ENCODE results near the gene ZMIZ1. TPM values are rescaled to one million over a fixed set of nuclear protein-coding genes. Genes with fewer than 3 reads are reported as not detected.
"Not testable (repeated sequence)": the region's sequence is repeated elsewhere in the genome, so short reads cannot be mapped to it uniquely, and the experiment has no call there.

The ZMIZ1 gene
- total RNA-seq, 4 donors from 2014 or later, result 71.9 to 104 (median 79.5) TPM

DNA sequence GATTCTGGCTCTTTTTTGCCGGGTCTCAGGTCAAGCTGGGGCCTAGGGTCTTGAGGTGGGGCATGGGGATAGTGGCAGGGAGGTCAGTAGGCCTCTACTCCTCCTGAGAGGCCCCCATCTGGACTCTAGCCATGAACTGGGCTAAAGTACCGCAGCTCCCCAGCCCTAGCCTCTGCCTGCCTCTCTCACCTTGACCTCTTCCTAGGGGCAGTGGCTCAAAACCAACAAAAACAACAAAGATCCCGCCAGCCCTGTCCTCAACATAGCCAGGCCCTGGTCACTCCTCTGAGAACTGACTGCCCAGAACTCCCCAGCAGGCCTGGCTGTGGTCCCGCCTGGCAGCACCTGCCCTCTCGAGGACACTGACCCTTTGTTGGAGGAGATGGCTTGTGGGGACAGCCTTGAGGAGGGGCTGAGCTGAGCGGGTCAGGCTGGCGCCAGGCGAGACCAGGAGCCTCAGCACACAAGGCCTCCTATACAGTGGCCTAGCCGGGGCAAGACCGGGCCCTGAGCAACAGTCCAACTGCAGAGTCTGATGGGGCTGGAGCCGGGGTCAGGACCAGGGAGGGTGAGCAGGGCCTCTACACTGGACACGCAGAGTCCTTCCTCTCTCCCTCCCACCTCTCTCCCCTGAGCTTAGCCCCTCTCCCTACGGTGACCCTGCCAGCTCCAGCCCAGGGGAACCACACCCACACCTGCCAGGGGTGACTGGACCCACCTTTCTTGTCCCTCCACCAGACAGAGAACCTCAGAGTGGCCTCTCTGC is 266.9 kb downstream of the ZMIZ1 start:
- no peaks in the 10 kb centered on the region for H3K36me3 ChIP-seq
- no peak for TF ChIP-seq POLR2A (IDR thresholded peaks at IDR 0.05)
- TF ChIP-seq, protein P1, sequence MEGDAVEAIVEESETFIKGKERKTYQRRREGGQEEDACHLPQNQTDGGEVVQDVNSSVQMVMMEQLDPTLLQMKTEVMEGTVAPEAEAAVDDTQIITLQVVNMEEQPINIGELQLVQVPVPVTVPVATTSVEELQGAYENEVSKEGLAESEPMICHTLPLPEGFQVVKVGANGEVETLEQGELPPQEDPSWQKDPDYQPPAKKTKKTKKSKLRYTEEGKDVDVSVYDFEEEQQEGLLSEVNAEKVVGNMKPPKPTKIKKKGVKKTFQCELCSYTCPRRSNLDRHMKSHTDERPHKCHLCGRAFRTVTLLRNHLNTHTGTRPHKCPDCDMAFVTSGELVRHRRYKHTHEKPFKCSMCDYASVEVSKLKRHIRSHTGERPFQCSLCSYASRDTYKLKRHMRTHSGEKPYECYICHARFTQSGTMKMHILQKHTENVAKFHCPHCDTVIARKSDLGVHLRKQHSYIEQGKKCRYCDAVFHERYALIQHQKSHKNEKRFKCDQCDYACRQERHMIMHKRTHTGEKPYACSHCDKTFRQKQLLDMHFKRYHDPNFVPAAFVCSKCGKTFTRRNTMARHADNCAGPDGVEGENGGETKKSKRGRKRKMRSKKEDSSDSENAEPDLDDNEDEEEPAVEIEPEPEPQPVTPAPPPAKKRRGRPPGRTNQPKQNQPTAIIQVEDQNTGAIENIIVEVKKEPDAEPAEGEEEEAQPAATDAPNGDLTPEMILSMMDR (IDR thresholded peaks at IDR 0.05), result no peak
- TF ChIP-seq EP300 (IDR thresholded peaks at IDR 0.05), result no peak
- no peak for TF ChIP-seq POLR2AphosphoS5 (IDR thresholded peaks at IDR 0.05)
- no peak overlapping the region for H3K4me3 ChIP-seq
- no peaks in the 10 kb centered on the region for H3K9me3 ChIP-seq
- H3K27me3 ChIP-seq, result no peaks in the 10 kb centered on the region
- H3K4me1 ChIP-seq, result peaks cover 10% of the 10 kb centered on the region
- 84% methylated on average over 13 of the region's 13 CpGs for whole genome bisulfite sequencing
- DNase-seq (ENCODE audit: low spot score in 2 of 2), result no peak
- H3K27ac ChIP-seq, result no peak overlapping the region

DNA sequence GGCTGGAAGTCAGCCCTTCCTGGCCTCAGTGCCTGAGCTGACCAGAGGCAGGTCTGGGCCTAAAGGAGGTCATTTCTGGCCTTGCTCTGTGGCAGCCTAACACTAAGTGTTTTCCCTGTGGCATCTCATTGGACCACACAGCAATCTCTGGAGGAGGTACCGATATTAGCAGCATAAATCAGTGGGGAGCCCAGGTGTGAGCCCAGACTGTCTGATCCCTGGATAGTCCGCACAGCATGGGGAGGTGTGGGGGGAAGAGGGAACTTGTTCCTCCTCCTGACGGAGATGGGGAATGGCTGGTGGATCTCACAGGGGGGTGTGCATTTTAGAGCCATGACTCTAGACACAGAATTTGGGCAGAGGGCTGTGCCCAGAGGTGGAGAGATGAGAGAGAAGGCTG is 267.5 kb downstream of the ZMIZ1 start:
- H3K4me1 ChIP-seq, result peaks cover 9% of the 10 kb centered on the region
- H3K4me3 ChIP-seq, result no peak overlapping the region
- H3K36me3 ChIP-seq, result no peaks in the 10 kb centered on the region
- H3K27ac ChIP-seq, result no peak overlapping the region
- 90% methylated on average over 3 of the region's 3 CpGs for WGBS
- H3K9me3 ChIP-seq, result no peaks in the 10 kb centered on the region
- TF ChIP-seq EP300 (IDR thresholded peaks at IDR 0.05), result no peak
- TF ChIP-seq, protein P1 (IDR thresholded peaks at IDR 0.05), result no peak
- no peak for TF ChIP-seq POLR2AphosphoS5 (IDR thresholded peaks at IDR 0.05)
- no peak for TF ChIP-seq POLR2A (IDR thresholded peaks at IDR 0.05)
- DNase-seq (ENCODE audit: low spot score in 2 of 2), result no peak
- no peaks in the 10 kb centered on the region for H3K27me3 ChIP-seq

DNA sequence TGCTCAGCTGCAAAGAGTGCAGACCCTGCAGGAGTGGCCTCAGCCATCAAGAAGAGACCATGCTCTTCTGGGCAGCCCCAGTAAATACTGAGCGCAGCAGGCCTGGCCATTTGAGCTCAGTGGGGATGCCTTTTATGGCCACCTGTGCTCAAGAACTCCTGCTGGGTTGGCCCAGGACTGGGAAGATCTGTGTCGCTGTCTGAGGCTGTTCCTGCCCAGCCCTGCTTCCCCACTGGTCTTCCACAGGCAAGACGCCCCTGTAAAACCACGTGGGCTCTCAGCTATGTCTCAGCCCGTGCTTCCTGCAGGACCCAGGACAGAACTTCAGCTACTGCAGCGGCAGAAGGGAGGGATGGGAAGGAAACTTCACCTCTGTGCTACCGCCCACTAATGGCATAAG is 268.0 kb downstream of the ZMIZ1 start:
- H3K4me1 ChIP-seq, result peaks cover 4% of the 10 kb centered on the region
- H3K27me3 ChIP-seq, result no peaks in the 10 kb centered on the region
- no peak for DNase-seq (ENCODE audit: low spot score in 2 of 2)
- no peak overlapping the region for H3K4me3 ChIP-seq
- H3K36me3 ChIP-seq, result no peaks in the 10 kb centered on the region
- WGBS, result 58% methylated on average over 4 of the region's 7 CpGs
- TF ChIP-seq POLR2AphosphoS5 (IDR thresholded peaks at IDR 0.05), result no peak
- H3K9me3 ChIP-seq, result no peaks in the 10 kb centered on the region
- H3K27ac ChIP-seq, result no peak overlapping the region

DNA sequence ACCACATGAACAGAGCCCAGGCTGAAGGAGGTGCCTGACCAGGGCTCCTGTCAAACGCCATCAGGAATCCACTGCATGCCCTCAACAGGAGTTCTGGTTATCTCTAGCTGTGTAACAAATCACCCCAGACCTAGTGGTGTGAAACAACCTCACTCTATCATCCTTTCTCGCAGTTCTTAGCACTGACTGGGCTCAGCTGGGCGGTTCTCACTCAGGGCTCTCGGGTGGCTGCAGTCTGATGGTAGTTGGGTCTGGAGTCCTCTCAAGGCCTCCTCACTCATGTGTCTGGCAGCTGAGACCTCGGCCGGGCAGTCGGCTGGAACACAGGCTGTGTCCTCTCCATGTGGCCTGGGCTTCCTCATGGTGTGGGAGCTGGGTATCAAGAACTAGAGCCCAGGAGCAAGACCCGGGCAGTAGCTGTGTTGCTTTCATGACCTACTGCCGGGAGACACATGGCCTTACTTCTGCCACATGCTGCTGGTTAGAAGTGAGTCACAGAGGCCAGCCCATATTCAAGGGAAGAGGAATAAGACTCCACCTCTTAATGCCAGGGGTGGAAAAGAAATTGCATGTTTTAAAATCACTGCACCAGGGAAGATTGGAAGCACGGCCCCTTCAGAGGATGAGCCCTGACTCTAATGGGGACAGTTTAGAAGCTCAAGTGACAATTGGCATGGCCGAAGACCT is 269.2 kb downstream of the ZMIZ1 start:
- H3K4me1 ChIP-seq, H3K27ac ChIP-seq, H3K9me3 ChIP-seq, H3K36me3 ChIP-seq, H3K4me3 ChIP-seq, H3K27me3 ChIP-seq: not testable (repeated sequence)
- DNase-seq (ENCODE audit: low spot score in 2 of 2), result peak in 1 of 2 donors; percentile 21
- WGBS, result 95% methylated on average over 2 of the region's 11 CpGs

DNA sequence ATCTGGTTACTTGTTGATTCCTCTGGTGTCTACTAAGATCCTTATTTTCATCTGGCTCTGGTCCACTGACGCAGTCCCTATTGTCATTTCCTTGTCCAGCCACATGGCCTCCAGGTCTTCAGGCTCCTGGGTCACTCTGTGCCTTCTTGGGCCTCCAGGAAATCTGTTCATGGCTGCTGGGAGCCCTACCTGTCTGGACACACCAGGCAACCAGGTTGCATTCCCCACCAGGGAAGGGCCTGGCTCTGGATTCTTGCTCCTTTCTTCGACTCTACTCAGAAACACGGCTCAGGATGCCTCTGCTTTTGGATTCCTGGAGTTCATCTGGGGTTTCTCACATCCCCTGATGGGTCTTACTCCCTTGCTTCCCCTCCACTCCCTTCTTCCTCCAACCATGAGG is 270.5 kb downstream of the ZMIZ1 start:
- H3K4me1 ChIP-seq, result peaks cover 13% of the 10 kb centered on the region
- H3K9me3 ChIP-seq, result no peaks in the 10 kb centered on the region
- no peak overlapping the region for H3K4me3 ChIP-seq
- no peak overlapping the region for H3K27ac ChIP-seq
- H3K27me3 ChIP-seq, result no peaks in the 10 kb centered on the region
- peak in 1 of 2 donors; percentile 25 for DNase-seq (ENCODE audit: low spot score in 2 of 2)
- WGBS, result 74% methylated on average over 3 of the region's 3 CpGs
- TF ChIP-seq, protein P1 (IDR thresholded peaks at IDR 0.05), result no peak
- no peak for TF ChIP-seq EP300 (IDR thresholded peaks at IDR 0.05)
- no peak for TF ChIP-seq POLR2A (IDR thresholded peaks at IDR 0.05)
- no peak for TF ChIP-seq POLR2AphosphoS5 (IDR thresholded peaks at IDR 0.05)
- no peaks in the 10 kb centered on the region for H3K36me3 ChIP-seq

DNA sequence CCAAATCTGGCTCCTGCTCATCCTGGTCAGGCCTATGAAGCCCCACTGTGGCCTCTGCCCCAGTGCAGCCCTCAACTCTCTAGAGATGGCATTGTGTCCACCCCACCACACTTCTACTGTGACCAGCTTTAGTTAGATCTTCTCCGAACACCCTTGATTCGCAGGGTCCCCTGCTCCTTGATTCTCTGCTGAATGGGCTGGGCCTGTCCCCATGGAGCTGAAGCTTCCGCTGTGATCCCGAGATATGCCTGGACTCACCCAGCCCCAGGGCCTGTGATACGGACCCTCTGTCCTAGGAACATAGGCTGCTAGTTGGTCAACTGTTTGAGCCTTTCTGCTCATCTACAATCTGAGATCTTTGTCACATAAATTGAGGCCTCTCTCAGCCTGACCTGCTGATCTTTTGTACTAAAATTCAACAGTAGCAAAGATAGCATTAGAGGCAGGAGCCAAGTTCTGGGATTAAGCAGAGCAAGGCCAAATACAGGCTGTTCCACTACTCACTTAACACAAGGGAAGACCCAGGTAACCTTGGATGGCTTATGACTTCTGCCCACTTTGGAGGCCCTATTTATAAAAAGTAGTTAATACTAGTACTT is 272.0 kb downstream of the ZMIZ1 start:
- Histone ChIP-seq H3K27me3 (no peaks in the 10 kb centered on the region), H3K27ac (no peak overlapping the region), H3K4me3 (no peak overlapping the region), H3K9me3 (no peaks in the 10 kb centered on the region), H3K4me1 (peaks cover 18% of the 10 kb centered on the region), H3K36me3 (no peaks in the 10 kb centered on the region)
- peak in 1 of 2 donors; percentile 55 for DNase-seq (ENCODE audit: low spot score in 2 of 2)
- 81% methylated on average over 5 of the region's 5 CpGs for WGBS
- TF ChIP-seq, protein P1 (IDR thresholded peaks at IDR 0.05), result no peak
- TF ChIP-seq POLR2A (IDR thresholded peaks at IDR 0.05) (no peak), POLR2AphosphoS5 (IDR thresholded peaks at IDR 0.05) (no peak)

Measured in suprapubic skin (tissue), 4 donors.